NCI-H2196 (cell line): Measurements from ENCODE around the gene MOB3A.

Experiments
- DNase-seq: peaks from one replicate; lab custom pipeline; 2025; ENCODE audit not compliant: unreplicated experiment; lab: John Stamatoyannopoulos, UW

MOB3A gene

DNA sequence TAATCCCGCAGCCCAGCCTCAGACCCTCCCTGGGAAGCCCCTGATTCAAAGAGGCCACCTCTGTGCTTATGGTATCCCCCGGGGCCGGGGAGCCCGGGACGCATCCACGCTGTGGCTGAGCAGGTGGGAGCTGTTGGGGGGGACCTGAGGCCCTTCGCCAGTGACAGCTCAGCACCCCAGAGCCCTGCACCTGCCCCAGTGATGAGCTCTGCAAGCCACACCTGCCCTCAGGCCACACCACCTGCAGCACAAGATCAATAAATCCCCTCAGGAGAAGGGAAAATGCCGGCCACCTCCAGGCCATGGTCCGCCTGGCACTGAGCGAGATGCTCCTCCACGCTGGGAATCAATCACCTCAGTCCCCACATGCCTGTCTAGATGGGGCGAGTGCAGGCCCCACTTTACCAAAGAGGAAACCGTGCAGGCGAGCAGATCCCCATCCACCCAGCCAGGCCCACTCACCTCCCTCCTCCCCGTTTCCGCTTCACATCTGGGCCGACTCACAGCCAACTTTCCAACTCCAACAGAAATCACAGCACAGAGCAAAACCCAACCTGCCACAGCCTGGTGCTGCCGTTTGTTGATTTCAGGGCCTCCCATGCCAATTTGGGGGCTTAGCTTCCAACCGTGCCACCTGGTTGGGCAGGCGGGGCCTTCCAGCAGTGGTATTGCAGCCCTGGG is 12.8 kb downstream of the MOB3A start:
- DNase-seq: no peak

DNA sequence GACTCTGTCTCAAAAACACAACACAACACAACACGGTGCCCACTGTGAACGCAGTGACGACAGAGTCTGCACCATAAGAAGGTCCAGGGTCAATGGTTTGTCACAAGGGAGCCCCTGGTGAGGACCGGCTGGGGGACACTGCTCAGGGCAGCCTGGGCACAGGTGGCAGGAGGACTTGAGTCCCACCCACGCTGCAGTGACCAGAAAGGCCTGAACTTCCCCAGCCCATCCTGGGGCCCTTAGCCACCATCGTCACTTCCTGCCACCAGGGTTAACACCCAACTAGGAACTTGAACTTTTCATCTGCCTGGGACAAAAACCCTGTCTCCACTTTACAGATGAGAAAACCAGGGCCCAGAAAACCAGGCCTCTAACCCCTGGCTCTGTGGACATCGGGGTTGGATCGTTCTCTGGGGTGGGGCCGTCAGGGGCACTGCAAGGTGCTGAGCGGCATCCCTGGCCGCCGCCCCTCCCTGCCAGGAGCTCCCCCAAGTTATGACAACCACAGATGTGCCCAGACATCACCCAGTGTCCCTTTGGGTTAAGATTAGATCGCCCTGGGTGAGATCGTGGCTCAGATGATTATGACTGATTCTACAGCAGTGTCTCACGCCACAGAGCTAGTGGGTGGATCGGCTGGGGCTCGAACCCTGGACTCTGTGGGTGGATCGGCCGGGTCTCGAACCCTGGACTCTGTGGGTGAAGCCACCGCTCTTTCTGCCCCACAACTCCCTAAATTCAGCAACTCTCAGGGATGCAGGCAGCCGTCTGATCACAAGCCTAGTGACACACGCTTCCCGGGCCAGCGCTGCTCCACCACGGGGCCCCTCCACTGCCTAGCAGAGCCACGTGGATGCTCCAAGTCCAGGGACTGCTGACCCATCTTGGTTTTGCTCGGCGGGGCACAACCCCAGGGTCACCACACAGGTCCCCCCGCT is 14.0 kb downstream of the MOB3A start:
- DNase-seq: no peak

DNA sequence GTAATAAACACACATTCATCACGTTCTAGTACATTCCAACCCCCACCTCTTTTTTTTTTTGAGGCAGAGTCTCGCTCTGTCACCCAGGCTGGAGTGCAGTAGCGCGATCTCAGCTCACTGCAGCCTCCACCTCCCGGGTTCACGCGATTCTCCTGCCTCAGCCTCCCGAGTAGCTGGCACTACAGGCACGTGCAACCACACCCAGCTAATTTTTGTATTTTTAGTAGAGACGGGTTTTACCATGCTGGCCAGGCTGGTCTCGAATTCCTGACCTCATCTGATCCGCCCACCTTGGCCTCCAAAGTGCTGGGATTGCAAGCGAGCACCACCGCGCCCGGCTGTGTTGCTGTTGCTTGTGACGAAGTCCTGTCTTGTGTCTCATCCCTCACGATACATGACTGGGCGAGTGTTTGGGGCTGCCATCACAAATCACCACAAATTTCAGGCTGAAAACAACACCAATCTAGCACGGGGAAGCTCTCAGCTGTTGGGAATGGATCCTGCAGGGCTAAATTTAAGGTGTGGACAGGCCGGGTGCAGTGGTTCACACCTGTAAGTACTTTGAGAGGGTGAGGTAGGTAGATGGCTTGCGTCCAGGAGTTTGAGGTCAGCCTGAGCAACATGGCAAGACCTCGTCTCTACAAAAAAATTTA is 15.7 kb downstream of the MOB3A start:
- DNase-seq: no peak

DNA sequence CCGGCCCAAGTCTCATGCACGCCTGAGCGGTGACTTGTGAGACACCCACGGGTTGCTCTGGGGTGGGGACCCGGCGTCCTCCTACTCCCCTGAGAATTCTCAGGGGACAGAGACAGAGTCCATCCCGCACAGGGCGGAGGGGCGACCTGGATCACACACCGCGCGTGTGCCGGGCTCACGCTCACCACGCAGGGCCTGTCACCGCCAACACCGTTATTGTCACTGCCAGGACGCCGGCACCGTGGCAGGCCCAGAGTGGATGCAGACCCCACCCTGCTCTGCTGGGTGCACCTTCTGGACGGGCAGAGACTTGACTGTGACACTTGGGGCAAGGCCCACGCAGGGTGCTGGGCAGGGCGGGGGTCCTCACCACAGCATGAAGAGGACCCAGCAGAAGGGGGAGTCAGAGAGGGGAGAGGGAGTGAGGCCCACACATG is 16.2 kb downstream of the MOB3A start:
- no peak for DNase-seq

DNA sequence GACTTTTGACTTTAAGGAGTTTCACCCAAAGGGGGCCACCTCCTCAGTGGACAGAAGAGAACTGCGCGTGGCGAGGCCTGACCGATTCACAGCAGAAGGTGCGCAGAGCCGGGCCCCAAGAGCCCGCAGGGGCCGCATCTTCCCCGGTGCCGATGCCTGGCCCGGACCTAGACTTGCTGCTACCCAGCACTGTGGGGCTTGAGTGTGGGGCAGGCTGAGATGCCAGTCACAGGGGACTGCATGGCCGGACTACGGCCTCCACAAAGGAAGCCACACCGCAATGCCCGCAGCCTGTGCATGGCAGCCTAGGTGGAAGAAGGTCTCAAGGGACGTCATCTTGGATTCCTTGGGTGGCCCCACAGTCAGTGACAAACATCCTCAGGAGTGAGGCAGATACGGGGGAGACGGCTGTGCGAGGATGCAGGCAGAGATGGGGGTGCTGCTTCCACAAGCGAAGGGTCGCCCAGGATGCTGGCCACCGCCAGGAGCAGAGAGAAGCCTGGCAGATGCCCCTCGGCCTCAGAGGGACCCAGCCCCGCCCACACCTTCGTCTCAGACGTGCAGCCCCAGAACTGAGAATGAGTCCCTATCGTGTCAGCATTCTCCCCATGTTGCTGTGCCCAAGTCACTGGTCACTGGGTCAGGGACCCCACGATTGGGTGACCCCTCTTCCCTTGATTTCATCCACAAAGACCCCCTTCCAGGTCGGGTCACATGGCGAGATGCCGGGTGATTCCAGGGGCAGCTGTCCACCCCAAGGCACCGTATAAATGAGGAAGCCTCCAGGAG is 16.9 kb downstream of the MOB3A start:
- no peak for DNase-seq

DNA sequence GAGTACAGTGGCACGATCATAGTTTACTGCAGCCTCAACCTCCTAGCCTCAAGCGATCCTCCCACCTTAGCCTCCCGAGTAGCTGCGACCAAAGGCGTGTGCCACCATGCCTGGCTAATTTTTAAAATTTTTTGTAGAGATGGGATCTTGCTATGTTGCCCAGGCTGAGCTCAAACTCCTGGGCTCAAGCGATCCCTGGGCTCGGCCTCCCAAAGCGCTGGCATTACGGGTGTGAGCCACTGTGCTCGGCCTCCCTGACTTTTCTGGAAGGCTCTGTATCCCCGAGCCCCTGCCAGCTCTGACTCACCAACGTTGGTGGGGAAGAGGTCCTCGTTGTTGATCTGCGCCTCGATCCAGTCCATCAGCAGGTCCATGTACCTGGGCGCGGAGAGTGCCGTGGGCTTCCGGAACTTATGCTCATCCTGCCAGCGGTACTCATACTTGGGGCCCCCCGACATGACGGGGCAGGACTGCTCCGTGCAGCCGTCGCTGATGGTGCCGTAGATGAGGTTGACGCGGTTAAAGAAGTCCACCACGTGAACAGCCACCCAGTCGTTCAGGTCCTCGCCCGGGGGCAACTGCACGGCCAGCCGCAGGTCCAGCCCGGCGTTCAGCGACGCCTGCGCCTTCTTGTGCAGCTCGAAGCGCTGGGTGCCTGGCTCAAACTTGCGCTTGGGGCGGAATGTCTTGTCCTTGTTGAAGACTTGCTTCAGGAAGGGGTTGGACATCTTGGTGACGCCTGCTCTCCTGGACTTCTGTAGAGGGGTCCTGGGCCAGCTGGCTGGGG is 18.1 kb downstream of the MOB3A start:
- DNase-seq: no peak

DNA sequence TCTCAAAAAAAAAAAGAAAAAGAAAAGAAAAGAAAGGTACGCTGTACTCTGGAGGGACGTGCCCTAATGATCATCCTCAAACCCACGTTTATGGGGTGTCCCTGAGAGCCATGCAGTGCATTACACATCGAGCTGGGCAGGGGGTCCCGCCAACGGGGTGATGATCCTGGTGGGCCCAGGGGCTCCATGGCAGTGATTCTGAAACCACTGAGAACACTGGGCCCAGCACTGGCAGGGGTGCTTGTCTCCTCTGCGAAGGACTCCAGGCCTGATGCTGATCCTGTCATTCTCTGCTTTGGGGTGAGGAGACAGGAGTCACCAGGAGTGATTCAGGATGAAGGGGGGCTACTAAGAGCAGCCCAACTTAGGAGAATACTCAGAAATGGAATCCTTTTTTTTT is 18.7 kb downstream of the MOB3A start:
- no peak for DNase-seq

DNA sequence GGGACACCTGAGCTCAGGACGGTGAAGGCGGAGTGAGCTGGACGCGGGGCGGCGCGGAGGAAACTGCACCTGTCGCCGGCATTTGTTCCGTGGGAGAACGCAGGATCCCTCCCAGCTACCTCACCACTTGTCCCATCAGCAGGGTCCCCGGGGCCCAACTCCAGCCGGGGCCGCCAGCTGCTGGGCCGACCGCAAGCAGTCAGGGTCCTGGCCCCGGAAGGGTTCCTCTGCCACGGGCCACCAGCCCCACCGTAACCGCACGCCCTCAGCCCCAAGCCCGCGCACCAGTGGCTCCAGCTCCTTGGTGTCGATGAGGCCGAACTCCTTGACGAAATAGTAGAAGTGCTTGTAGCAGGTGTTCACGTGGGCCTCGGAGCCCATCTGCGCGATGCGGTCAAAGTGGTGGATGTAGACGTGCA is 19.6 kb downstream of the MOB3A start:
- no peak for DNase-seq

DNA sequence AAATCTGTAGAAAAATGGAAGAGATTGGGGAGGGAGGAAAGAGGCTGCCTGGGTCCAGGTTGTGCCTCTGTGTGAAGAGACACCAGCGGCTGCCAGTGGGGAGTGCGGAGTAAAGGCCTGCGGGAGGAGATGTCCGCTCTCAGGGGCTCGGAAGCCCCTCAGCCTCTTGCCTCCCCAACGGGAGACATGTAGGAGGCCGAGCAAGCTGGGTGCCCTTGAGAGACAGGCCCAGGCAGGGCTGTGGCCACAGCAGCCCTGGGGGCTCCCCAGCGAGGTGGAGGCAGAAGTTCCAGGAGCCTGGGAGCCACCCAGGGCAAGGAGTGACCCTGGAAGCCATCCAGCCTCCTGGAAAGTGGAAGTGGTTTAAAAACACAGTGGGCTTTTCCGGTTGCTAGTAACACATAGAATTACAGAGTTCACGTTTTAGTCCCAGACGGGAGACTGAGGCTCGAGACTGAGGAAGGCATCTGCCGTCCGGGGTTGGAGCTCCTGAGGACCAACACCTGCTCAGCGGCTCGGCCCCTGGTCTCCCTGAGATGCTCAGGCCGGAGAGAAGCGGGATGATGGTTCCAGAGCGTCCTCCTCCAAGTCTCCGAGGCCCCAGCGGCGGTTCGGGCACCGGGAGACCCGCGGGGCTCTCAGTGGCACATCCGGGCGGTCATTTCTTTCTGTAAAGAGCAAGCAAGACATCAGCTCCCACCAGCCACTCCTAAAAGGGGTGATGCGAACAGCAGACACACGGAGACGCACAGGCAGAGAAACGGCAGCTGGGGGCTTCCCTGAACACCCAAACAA is 23.2 kb downstream of the MOB3A start:
- DNase-seq: no peak

DNA sequence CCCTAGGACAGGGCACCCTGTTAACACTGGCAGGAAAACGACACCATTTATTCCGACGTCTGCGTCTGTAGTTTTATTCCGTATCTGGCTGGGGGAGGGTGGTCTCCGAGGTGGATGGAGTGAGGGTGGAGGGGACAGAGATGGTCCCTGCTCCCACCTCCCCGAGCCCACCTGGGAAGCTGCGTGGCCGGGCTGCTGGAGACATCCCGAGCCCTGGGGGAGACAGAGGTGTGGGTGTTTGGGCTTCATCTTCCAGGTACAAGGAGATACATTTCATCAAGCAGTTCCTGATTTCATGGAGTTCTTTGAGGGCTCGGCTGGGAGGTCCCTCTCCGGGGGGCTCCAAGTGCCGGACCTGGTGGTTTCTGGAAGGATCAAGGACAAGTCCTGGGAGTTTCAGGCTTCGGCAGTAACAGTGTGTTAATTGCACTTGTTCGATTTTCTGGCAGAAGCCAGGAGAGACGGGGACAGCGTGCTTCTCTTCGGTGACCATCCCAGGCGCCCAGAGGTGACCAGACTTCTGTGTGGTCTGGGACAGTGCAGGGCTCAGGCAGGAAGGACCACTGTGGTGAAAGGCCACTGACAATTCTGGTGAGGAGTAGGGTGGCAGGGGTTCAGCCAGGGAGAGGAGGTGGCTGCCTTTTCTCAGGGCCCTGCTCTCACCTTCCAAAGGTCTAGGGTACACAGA is 25.0 kb downstream of the MOB3A start:
- DNase-seq: no peak

DNA sequence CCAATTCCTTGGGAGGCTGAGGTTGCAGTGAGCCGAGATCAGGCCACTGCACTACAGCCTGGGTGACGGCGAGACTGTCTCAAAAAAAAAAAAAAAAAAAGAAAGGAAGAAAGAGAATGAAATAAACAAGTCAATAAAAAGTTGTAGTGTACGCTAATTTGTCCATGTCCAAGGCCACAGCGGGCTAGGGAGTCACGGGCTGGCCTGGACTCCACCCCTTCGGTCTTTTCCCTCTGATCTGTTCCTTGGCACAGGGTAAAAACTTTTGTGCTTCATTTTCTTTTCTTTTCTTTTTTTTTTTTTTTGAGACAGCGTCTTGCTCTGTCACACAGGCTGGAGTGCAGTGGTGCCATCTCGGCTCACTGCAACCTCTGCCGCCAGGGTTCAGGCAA is 25.7 kb downstream of the MOB3A start:
- DNase-seq: no peak

DNA sequence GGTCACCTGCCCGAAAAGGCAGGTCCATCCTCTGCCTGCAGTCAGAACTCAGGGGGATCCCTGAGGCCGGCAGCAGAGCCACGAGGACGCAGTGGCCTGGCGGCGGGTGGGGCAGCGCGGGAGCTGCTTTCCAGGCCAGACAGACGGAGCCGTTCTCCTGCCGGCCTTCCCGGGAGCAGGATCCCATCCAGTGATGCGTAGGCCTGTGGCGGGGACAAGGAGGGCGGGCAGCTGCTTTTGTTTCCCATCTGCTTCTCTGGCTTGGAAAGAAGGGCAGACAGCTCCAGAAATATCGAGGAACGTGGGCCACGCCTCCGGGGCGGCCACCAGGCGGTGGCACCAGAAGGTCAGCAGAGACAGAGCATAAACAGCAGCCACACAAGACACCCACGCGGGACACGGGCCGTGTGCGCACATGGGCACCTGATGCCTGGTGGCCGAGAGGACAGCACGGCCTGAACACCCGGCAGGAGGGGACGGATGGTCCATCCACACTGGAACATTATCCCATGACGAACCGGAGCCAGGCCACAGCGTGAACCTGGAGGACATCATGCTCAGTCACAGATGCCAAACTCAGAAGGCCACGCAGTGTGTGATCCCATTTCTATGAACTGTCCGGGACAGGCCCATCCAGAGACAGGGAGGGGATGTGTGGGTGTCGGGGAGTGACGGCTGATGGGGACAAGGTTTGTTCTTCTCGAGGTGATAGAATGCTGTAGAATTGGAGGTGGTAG is 31.2 kb downstream of the MOB3A start:
- no peak for DNase-seq

DNA sequence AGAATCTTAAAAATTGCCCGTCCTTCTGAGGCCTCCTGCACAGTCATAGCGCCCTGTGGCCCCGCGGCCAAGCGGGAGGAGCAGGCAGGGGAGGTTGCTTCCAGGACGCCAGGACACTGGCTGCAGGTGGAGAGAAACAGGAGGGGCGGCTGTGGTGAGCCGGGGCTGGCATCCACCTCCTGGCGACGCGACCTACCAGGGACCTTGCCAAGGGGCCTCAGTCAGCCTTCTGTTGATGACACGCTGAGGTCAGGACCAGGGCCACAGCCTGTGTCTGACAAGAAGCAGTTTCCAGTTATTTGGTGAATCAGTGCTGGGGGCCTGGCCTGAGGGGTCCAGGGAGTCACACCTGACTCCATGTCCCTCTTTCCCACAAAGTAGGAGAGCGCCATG is 31.7 kb downstream of the MOB3A start:
- DNase-seq: no peak

DNA sequence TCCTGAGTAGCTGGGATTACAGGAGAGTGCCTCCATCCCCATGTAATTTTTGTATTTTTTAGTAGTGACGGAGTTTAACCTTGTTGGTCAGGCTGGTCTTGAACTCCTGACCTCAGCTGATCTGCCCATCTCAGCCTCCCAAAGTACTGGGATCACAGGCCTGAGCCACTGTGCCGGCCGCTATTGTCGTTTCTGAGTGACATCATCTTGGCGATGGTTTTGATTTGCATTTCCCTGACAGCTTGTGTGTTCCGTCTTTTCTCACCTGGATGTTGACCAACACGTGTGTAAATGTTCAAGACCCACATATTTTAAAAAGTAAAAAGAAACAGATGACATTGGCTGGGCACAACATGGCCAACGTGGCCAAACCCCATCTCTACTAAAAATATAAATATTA is 32.3 kb downstream of the MOB3A start:
- no peak for DNase-seq

DNA sequence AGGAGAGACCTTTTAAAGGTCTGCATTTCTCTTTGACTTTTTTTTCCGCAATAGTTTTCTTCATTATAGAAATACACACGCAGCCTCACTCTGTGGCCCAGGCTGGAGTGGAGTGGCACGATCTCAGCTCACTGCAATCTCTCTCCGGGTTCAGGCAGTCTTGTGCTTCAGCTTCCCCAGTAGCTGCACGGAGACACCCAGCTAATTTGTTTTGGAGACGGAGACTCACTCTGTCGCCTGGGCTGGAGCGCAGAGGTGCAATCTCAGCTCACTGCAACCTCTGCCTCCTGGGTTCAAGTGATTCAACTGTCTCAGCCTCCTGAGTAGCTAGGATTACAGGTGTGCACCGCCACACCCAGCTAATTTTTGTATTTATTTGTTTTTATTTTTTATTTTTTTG is 33.4 kb downstream of the MOB3A start:
- no peak for DNase-seq

DNA sequence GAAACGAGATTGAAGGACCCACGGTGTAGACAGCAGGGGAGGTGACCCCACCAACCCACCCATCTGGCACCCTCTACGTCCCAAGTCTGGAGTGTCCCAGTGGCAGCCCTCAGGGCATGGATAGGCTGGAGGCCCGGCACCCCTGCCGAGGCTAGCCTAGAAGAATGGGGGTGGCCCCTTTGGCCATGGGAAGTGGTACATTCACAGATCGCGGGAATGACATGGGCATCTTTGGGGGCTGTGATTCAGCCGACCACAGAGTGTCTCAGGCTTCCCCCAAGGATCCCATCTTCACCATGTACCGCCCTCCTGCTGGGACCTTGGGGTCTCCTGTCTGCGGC is 33.8 kb downstream of the MOB3A start:
- no peak for DNase-seq

DNA sequence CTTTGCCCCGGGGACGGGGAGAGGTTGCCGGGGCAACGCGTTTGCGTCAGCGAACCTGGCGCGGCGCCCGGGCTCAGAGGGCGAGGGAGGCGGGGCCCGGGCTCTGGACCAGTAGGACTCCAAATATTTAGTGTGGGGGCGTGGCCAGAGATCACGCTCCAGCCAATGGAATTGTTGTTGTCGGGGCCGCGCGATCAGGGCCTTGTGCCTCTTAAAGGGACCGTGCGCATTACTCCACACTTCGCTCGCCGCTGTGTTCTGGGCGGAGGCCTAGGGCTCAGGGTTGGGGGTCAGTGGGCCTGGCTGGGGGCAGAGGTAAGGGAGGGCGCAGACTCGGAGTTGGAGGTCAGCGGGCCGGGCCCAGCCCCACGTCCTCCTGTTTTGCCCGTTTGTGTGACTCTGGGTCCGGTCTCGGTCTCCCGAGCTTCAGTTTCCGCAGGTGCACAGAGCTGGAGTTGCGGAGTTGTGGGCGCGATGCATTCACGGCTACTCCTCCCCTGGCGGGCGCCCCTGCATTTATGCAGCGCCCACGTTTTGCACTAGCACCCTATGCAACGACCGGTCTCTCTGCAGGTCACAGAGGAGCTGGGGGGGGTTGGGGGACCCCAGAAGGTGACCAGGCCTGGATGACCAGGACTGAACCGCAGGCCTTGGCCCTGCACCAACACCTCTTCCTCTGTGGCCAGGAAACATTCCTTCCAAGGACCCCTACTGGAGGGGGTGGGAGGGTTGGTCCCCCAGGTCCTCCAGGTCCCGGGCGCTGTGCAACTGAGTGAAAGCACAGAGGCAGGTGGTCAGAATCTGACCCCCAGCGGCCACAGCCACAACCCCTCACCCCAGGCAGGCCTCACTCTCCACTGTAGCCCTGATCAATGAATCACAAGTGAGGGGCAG is 34.4 kb downstream of the MOB3A start:
- DNase-seq: peak; percentile 99
